Measurements from ENCODE around the gene FAM98B.

DNA sequence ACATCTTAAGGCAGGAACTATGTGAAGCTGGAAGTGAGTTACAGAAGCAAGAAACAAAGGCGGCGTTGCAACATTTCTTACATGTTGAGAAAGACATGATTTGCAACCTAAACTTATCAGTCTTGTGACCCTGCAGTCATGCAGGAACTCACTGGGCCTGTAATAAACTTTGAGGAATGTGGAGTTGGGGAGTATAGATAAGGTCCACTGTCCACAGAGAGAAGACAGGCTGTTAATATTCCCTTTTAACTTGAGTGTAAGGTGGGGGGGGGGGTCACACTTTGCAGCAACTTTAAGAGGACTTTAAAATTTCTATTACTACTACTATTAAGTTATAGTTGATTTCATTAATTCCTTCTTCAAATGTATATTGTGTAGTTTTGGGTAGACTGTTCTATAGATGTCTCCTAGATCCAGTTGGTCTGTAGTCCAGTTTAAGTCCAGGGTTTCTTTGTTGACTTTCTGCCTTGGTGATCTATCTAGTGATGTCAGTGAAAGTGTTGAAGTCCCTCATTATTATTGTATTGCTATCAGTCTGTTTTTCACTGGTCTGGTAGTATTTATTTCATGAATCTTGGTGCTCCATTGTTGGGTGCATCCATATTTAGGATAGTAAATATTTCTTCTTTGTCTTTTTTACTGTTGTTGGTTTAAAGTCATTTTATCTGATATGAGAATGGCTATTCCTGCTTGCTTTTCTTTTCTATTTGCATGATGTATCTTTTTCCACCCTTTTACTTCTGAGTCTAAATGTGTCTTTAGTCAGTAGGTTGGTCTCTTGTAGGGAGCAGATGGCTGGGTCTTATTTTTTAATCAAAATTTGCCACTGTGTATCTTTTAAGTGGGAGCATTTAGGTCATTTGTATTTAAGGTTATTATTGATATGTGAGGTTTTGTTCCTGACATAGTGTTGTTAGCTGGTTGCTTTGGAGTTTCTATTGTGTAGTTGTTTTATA lies 15.6 kb upstream of the FAM98B start:
- no peak for TF ChIP-seq POLR2A (IDR thresholded peaks at IDR 0.05)
- TF ChIP-seq, protein P1, sequence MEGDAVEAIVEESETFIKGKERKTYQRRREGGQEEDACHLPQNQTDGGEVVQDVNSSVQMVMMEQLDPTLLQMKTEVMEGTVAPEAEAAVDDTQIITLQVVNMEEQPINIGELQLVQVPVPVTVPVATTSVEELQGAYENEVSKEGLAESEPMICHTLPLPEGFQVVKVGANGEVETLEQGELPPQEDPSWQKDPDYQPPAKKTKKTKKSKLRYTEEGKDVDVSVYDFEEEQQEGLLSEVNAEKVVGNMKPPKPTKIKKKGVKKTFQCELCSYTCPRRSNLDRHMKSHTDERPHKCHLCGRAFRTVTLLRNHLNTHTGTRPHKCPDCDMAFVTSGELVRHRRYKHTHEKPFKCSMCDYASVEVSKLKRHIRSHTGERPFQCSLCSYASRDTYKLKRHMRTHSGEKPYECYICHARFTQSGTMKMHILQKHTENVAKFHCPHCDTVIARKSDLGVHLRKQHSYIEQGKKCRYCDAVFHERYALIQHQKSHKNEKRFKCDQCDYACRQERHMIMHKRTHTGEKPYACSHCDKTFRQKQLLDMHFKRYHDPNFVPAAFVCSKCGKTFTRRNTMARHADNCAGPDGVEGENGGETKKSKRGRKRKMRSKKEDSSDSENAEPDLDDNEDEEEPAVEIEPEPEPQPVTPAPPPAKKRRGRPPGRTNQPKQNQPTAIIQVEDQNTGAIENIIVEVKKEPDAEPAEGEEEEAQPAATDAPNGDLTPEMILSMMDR (IDR thresholded peaks at IDR 0.05), result no peak

Data from testis (tissue), 2 donors.